Smooth muscle cell (in vitro differentiated cells): ENCODE data around the gene OR5H2. TPM values are rescaled to one million over a fixed set of nuclear protein-coding genes. Genes with fewer than 3 reads are reported as not detected.

Experiments
- DNase-seq: peaks from one replicate; lab custom pipeline; 2025; ENCODE audit not compliant: unreplicated experiment; lab: John Stamatoyannopoulos, UW
- H2AFZ ChIP-seq: fragments of 200-600 bp; sonication (generic); 2 replicates; pipeline ENCODE4 v1.6.0; 2016; ENCODE audit warnings: antibody characterized with exemption, low read depth, mild to moderate bottlenecking
- H3F3A ChIP-seq: fragments of 200-600 bp; sonication (generic); 2 replicates; pipeline ENCODE4 v1.6.0; 2017; ENCODE audit warnings: antibody characterized with exemption, low read depth
- H3K27ac ChIP-seq: fragments of 200-600 bp; sonication (generic); 2 replicates; pipeline ENCODE4 v1.5.1; 2016; ENCODE audit warnings: low read depth, mild to moderate bottlenecking
- H3K27me3 ChIP-seq: fragments of 200-600 bp; sonication (generic); 2 replicates; pipeline ENCODE4 v1.6.1; 2016; ENCODE audit warnings: low read depth, mild to moderate bottlenecking
- H3K36me3 ChIP-seq: fragments of 200-600 bp; sonication (generic); 2 replicates; pipeline ENCODE4 v1.5.1; 2016; ENCODE audit warnings: low read depth
- H3K4me1 ChIP-seq: fragments of 200-600 bp; sonication (generic); 2 replicates; pipeline ENCODE4 v1.5.1; 2016; ENCODE audit warnings: low read depth
- H3K4me2 ChIP-seq: fragments of 200-600 bp; sonication (generic); 2 replicates; pipeline ENCODE4 v1.6.0; 2016; ENCODE audit warnings: mild to moderate bottlenecking
- H3K4me3 ChIP-seq: fragments of 200-600 bp; sonication (generic); 2 replicates; pipeline ENCODE4 v1.5.1; 2016; ENCODE audit warnings: mild to moderate bottlenecking
- H3K79me2 ChIP-seq: fragments of 200-600 bp; sonication (generic); 2 replicates; pipeline ENCODE4 v1.6.0; 2016; ENCODE audit warnings: low read depth, mild to moderate bottlenecking
- H3K9ac ChIP-seq: fragments of 200-600 bp; sonication (generic); 2 replicates; pipeline ENCODE4 v1.6.0; 2016; ENCODE audit warnings: low read depth
- H3K9me3 ChIP-seq: fragments of 200-600 bp; sonication (generic); replicated peaks from 2 replicates; pipeline ENCODE4 v1.5.1; 2016; ENCODE audit warnings: low read depth
- H4K20me1 ChIP-seq: fragments of 200-600 bp; sonication (generic); 2 replicates; pipeline ENCODE4 v1.6.0; 2016; ENCODE audit warnings: low read depth
- CTCF ChIP-seq: fragments of 200-600 bp; sonication (generic); IDR thresholded peaks from 2 replicates; pipeline ENCODE4 v1.5.1; 2017; ENCODE audit warnings: borderline replicate concordance, mild to moderate bottlenecking, antibody characterized with exemption; ENCODE audit not compliant: insufficient read depth, poor library complexity, severe bottlenecking
- WGBS: methylation state at CpG from one replicate; pipeline ENCODE4 v1.1.7; 2016; ENCODE audit warnings: low lambda C conversion rate; 5-methylcytosine and 5-hydroxymethylcytosine counted together
- polyA plus RNA-seq: library from polyadenylated mRNA; unstranded; fragments of >200 nt; fragmentation: Nextera tagmentation; extraction: Ambion mirVana; gene quantifications from 2 replicates; pipeline ENCODE4 v1.2.1, GENCODE V29; 2016
- total RNA-seq: library from RNA; depleted of rRNA; stranded (reverse); fragments of >200 nt; gene quantifications from 2 replicates; pipeline ENCODE4 v1.2.3, GENCODE V29; 2014

OR5H2 gene
- total and polyA plus RNA-seq, 2 experiments from 2014 or later = not detected

GRCh38 chr3:98262046-98262445 is 20.3 kb upstream of the OR5H2 start:
- Histone ChIP-seq H4K20me1 (no peaks in the 10 kb centered on the region), H3K36me3 (no peaks in the 10 kb centered on the region), H3K27ac (no peak overlapping the region), H3K9ac (no peak overlapping the region), H3F3A (no peaks in the 10 kb centered on the region), H2AFZ (no peak overlapping the region), H3K9me3 (no peaks in the 10 kb centered on the region), H3K4me2 (no peak overlapping the region), H3K79me2 (no peaks in the 10 kb centered on the region), H3K4me1 (no peaks in the 10 kb centered on the region), H3K27me3 (no peaks in the 10 kb centered on the region), H3K4me3 (no peak overlapping the region)
- no peak for TF ChIP-seq CTCF
- DNase-seq = no peak
- 92% methylated on average over 2 of the region's 2 CpGs for WGBS

DNA sequence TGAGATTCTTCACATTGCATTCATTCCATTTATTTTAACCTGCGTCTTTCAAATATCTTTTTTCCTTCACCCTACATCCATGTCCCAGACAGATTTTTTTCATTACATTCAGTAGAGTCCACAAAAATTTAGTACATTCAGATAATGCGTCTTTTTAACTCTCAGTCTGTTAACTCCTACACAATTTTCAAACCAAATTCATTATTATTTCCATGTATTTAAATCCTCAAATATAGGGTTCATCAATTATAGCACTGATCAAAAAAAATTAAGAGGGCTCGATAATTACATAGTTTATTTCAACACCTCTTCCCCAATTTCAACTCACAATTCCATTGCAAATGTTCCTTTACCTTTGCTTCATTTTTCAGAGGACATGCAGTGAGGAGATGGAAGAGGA is 18.4 kb upstream of the OR5H2 start, which contains the start of gene OR5H6:
Gene OR5H6 (plus strand): TSS at position 301 of the 400 bp plus-strand sequence. CDS start 89 bp downstream, at position 390.
- no peaks in the 10 kb centered on the region for H3K4me1 ChIP-seq
- no peak within 1 kb of the TSS for H3K27ac ChIP-seq
- no peaks in the 10 kb centered on the region for H3K36me3 ChIP-seq
- H4K20me1 ChIP-seq = no peaks in the 10 kb centered on the region
- WGBS = 87% methylated on average over 3 of the region's 3 CpGs
- no peak within 1 kb of the TSS for H2AFZ ChIP-seq
- DNase-seq = no peak
- no peak within 1 kb of the TSS for H3K4me3 ChIP-seq
- no peaks in the 10 kb centered on the region for H3K9me3 ChIP-seq
- no peaks in the 10 kb centered on the region for H3K27me3 ChIP-seq
- no peak within 1 kb of the TSS for H3K9ac ChIP-seq
- H3K4me2 ChIP-seq = no peak within 1 kb of the TSS
- no peaks in the 10 kb centered on the region for H3F3A ChIP-seq
- no peaks in the 10 kb centered on the region for H3K79me2 ChIP-seq
- TF ChIP-seq CTCF = no peak

- Histone ChIP-seq H3K27ac (no peak overlapping the region), H3K4me3 (no peak overlapping the region), H3K9ac (no peak overlapping the region), H3F3A (no peaks in the 10 kb centered on the region), H3K79me2 (no peaks in the 10 kb centered on the region), H3K36me3 (no peaks in the 10 kb centered on the region), H2AFZ (no peak overlapping the region), H4K20me1 (no peaks in the 10 kb centered on the region), H3K4me1 (no peaks in the 10 kb centered on the region), H3K4me2 (no peak overlapping the region), H3K27me3 (no peaks in the 10 kb centered on the region), H3K9me3 (peaks cover 7% of the 10 kb centered on the region)
- no peak for TF ChIP-seq CTCF
- DNase-seq = no peak
- 92% methylated on average over 3 of the region's 3 CpGs for WGBS
These were observed 12.5 kb upstream of the OR5H2 start for GRCh38 chr3:98269846-98270245.

GRCh38 chr3:98272126-98272525 is 10.2 kb upstream of the OR5H2 start:
- Histone ChIP-seq H3K4me3 (no peak overlapping the region), H3F3A (no peaks in the 10 kb centered on the region), H3K27me3 (no peaks in the 10 kb centered on the region), H3K4me1 (no peaks in the 10 kb centered on the region), H3K4me2 (no peak overlapping the region), H3K79me2 (no peaks in the 10 kb centered on the region), H3K36me3 (no peaks in the 10 kb centered on the region), H4K20me1 (no peaks in the 10 kb centered on the region), H3K27ac (no peak overlapping the region), H3K9ac (no peak overlapping the region), H3K9me3 (peaks cover 7% of the 10 kb centered on the region), H2AFZ (no peak overlapping the region)
- 82% methylated on average over 3 of the region's 3 CpGs for WGBS
- TF ChIP-seq CTCF = no peak
- no peak for DNase-seq
